WTC11 (cell line): ENCODE results near the gene ZNF12. TPM values are rescaled to one million over a fixed set of nuclear protein-coding genes. Genes with fewer than 3 reads are reported as not detected.

Experiments
- ATAC-seq: fragments of 200-7000 bp; cut with Tn5 transposase; 2 replicates; pipeline ENCODE4 v1.10.0; 2021; ENCODE audit warnings: mild to moderate bottlenecking, moderate library complexity
- CTCF ChIA-PET: fragments of 300-600 bp; sonication (Branson Sonifier 250); formaldehyde crosslinking; loops from one replicate; lab custom pipeline; 2021; ENCODE audit warnings: antibody characterized with exemption; lab: Charles Lee
- POLR2A ChIA-PET: fragments of 350-600 bp; sonication (Branson Sonifier 250); formaldehyde crosslinking; loops from one replicate; lab custom pipeline; 2021; ENCODE audit warnings: antibody characterized with exemption; lab: Charles Lee
- DNase-seq: peaks from one replicate; pipeline ENCODE4 v3.0.0; 2021; ENCODE audit warnings: low spot score
- H3K27ac Mint-ChIP-seq: 2 replicates; pipeline ENCODE4 v1.8.0; 2021; ENCODE audit warnings: mixed read lengths
- H3K27me3 Mint-ChIP-seq: 2 replicates; pipeline ENCODE4 v1.8.0; 2021; ENCODE audit warnings: low read depth, mild to moderate bottlenecking, moderate library complexity, mixed read lengths
- H3K36me3 Mint-ChIP-seq: 2 replicates; pipeline ENCODE4 v1.8.0; 2021; ENCODE audit warnings: mixed read lengths
- H3K4me1 Mint-ChIP-seq: 2 replicates; pipeline ENCODE4 v1.8.0; 2022; ENCODE audit warnings: mixed read lengths
- H3K4me3 Mint-ChIP-seq: 2 replicates; pipeline ENCODE4 v1.8.0; 2021; ENCODE audit warnings: mild to moderate bottlenecking, moderate library complexity, mixed read lengths
- H3K9me3 Mint-ChIP-seq: 2 replicates; pipeline ENCODE4 v1.8.0; 2021; ENCODE audit warnings: mixed read lengths
- AR ChIP-seq: fragments of 250-450 bp; sonication (Bioruptor Pico); IDR thresholded peaks from 2 replicates; pipeline ENCODE4 v1.9.0; 2021; ENCODE audit warnings: mild to moderate bottlenecking
- ATF6 ChIP-seq: sonication (generic); formaldehyde crosslinking; IDR thresholded peaks from 2 replicates; pipeline ENCODE4 v1.8.1; 2023; ENCODE audit warnings: mild to moderate bottlenecking, missing genetic modification reagents
- E2F1 ChIP-seq: sonication (generic); formaldehyde crosslinking; IDR thresholded peaks from 2 replicates; pipeline ENCODE4 v1.8.0; 2022; ENCODE audit warnings: mild to moderate bottlenecking, missing genetic modification reagents
- ETV6 ChIP-seq: sonication (generic); formaldehyde crosslinking; IDR thresholded peaks from 2 replicates; pipeline ENCODE4 v1.8.1; 2022; ENCODE audit warnings: mild to moderate bottlenecking, missing genetic modification reagents
- GTF2I ChIP-seq: fragments of 250-450 bp; sonication (Bioruptor Pico); conservative IDR thresholded peaks from 2 replicates; pipeline ENCODE4 v1.4.0; 2021; ENCODE audit warnings: mild to moderate bottlenecking
- IRF1 ChIP-seq: sonication (generic); formaldehyde crosslinking; IDR thresholded peaks from 2 replicates; pipeline ENCODE4 v1.8.0; 2023; ENCODE audit warnings: missing genetic modification reagents
- JUN ChIP-seq: sonication (generic); formaldehyde crosslinking; IDR thresholded peaks from 2 replicates; pipeline ENCODE4 v1.8.0; 2023; ENCODE audit warnings: mild to moderate bottlenecking, missing genetic modification reagents
- MYBL2 ChIP-seq: sonication (generic); formaldehyde crosslinking; IDR thresholded peaks from 2 replicates; pipeline ENCODE4 v1.8.1; 2023; ENCODE audit warnings: mild to moderate bottlenecking, moderate library complexity, missing genetic modification reagents
- NR3C1 ChIP-seq: sonication (generic); formaldehyde crosslinking; conservative IDR thresholded peaks from 2 replicates; pipeline ENCODE4 v1.8.1; 2023; ENCODE audit warnings: low read depth, mild to moderate bottlenecking, missing genetic modification reagents
- OVOL2 ChIP-seq: fragments of 250-450 bp; sonication (Bioruptor Pico); IDR thresholded peaks from 2 replicates; pipeline ENCODE4 v1.9.0; 2021; ENCODE audit warnings: mild to moderate bottlenecking, borderline replicate concordance
- PRDM15 ChIP-seq: sonication (generic); formaldehyde crosslinking; IDR thresholded peaks from 2 replicates; pipeline ENCODE4 v1.8.0; 2022; ENCODE audit warnings: missing genetic modification reagents
- SMAD4 ChIP-seq: sonication (generic); formaldehyde crosslinking; IDR thresholded peaks from 2 replicates; pipeline ENCODE4 v1.8.0; 2022; ENCODE audit warnings: mild to moderate bottlenecking, missing genetic modification reagents
- ZNF219 ChIP-seq: sonication (generic); formaldehyde crosslinking; IDR thresholded peaks from 2 replicates; pipeline ENCODE4 v1.8.0; 2023; ENCODE audit warnings: missing genetic modification reagents, mild to moderate bottlenecking, borderline replicate concordance
- ZNF416 ChIP-seq: fragments of 250-450 bp; sonication (Bioruptor Pico); IDR thresholded peaks from 2 replicates; pipeline ENCODE4 v1.9.0; 2021; ENCODE audit warnings: mild to moderate bottlenecking, inconsistent platforms
- total RNA-seq: library from RNA; stranded (reverse); gene quantifications from 3 replicates; pipeline ENCODE4 v1.2.3, GENCODE V29; 2021

Gene ZNF12
- total RNA-seq, 1 experiment from 2014 or later, result 21.6 TPM

- H3K4me3 Mint-ChIP-seq, result peak overlapping the region; percentile 93
- peaks cover 11% of the 10 kb centered on the region for H3K27me3 Mint-ChIP-seq
- 0 out of 2 replicates have a peak, but pooled peaks have one; percentile 81 for TF ChIP-seq ZNF219 (CRISPR knock-in tag)
- TF ChIP-seq NR3C1 (CRISPR knock-in tag), result no peak
- TF ChIP-seq SMAD4 (CRISPR knock-in tag), result peak; percentile 53; the same call in 1 of the 2 replicates
- peak; percentile 83 for TF ChIP-seq JUN (CRISPR knock-in tag)
- DNase-seq (peak; percentile 24), ATAC-seq (peak; percentile 16)
- peaks cover 21% of the 10 kb centered on the region for H3K4me1 Mint-ChIP-seq
- peak overlapping the region; percentile 82 for H3K27ac Mint-ChIP-seq
- peaks cover 32% of the 10 kb centered on the region for H3K9me3 Mint-ChIP-seq
- POLR2A ChIA-PET, result no interaction called here
- CTCF ChIA-PET, result no interaction called here
- peaks cover 35% of the 10 kb centered on the region for H3K36me3 Mint-ChIP-seq
Measured at GRCh38 chr7:6705959-6706665, 635 bp downstream of the ZNF12 start.

- H3K27ac Mint-ChIP-seq, result no peak overlapping the region
- ChIA-PET POLR2A (no interaction called here), CTCF (no interaction called here)
- ATAC-seq (no peak), DNase-seq (no peak)
- H3K27me3 Mint-ChIP-seq, result no peaks in the 10 kb centered on the region
- H3K9me3 Mint-ChIP-seq, result peaks cover 32% of the 10 kb centered on the region
- H3K4me3 Mint-ChIP-seq, result no peak overlapping the region
- peaks cover 17% of the 10 kb centered on the region for H3K4me1 Mint-ChIP-seq
- no peak for TF ChIP-seq ZNF416 (CRISPR knock-in tag)
- TF ChIP-seq AR, result no peak
- TF ChIP-seq IRF1 (CRISPR knock-in tag), result no peak
- TF ChIP-seq ATF6 (CRISPR knock-in tag), result no peak
- no peak for TF ChIP-seq OVOL2
- TF ChIP-seq MYBL2 (CRISPR knock-in tag), result no peak
- TF ChIP-seq ETV6 (CRISPR knock-in tag), result no peak
- TF ChIP-seq GTF2I (CRISPR knock-in tag), result no peak
- TF ChIP-seq E2F1 (CRISPR knock-in tag), result no peak
- no peak for TF ChIP-seq PRDM15
- H3K36me3 Mint-ChIP-seq, result peaks cover 45% of the 10 kb centered on the region
Measured at GRCh38 chr7:6701860-6702259, 4.9 kb downstream of the ZNF12 start.
